Activated T-cell treated with anti-CD3 and anti-CD28 coated beads for 1 hour (primary cell): ENCODE data around the gene GABPB1.

Source experiments
- DNase-seq: peaks from one replicate; pipeline ENCODE4 v3.0.0-alpha.2; 2020; ENCODE audit warnings: low read depth

The GABPB1 gene

GRCh38 chr15:50344006-50344464, 11.0 kb downstream of the GABPB1 start:
- DNase-seq, result no peak

- no peak for DNase-seq
These were observed 13.3 kb downstream of the GABPB1 start for GRCh38 chr15:50341616-50342136.

- DNase-seq, result no peak
These were observed 14.6 kb downstream of the GABPB1 start for GRCh38 chr15:50340416-50340815.

- no peak for DNase-seq
These were observed 15.3 kb downstream of the GABPB1 start for GRCh38 chr15:50339717-50340116.

- no peak for DNase-seq
These were observed 19.7 kb downstream of the GABPB1 start for GRCh38 chr15:50335251-50335650.

GRCh38 chr15:50333229-50333628, 21.8 kb downstream of the GABPB1 start:
- DNase-seq, result no peak

- DNase-seq, result no peak
These were observed 24.1 kb downstream of the GABPB1 start for GRCh38 chr15:50330921-50331320.

- DNase-seq, result no peak
These were observed 26.9 kb downstream of the GABPB1 start for GRCh38 chr15:50328116-50328515.

GRCh38 chr15:50321680-50322210, 33.3 kb downstream of the GABPB1 start:
- no peak for DNase-seq

- no peak for DNase-seq
These were observed 34.5 kb downstream of the GABPB1 start for GRCh38 chr15:50320504-50320903.

GRCh38 chr15:50318697-50319096, 36.3 kb downstream of the GABPB1 start:
- no peak for DNase-seq

- no peak for DNase-seq
These were observed 39.0 kb downstream of the GABPB1 start for GRCh38 chr15:50315814-50316630.

GRCh38 chr15:50312636-50313035, 42.4 kb downstream of the GABPB1 start:
- DNase-seq, result no peak

- no peak for DNase-seq
These were observed 47.2 kb downstream of the GABPB1 start for GRCh38 chr15:50307799-50308198.

GRCh38 chr15:50304836-50305235, 50.2 kb downstream of the GABPB1 start:
- no peak for DNase-seq

- DNase-seq, result no peak
These were observed 52.4 kb downstream of the GABPB1 start for GRCh38 chr15:50302581-50302980.

GRCh38 chr15:50298340-50298739, 56.7 kb downstream of the GABPB1 start:
- DNase-seq, result no peak

- no peak for DNase-seq
These were observed 59.0 kb downstream of the GABPB1 start for GRCh38 chr15:50295966-50296365.

- DNase-seq, result no peak
These were observed 65.2 kb downstream of the GABPB1 start for GRCh38 chr15:50289749-50290148.

GRCh38 chr15:50287324-50288116, 67.5 kb downstream of the GABPB1 start:
- DNase-seq, result no peak

- DNase-seq, result no peak
These were observed 73.6 kb downstream of the GABPB1 start for GRCh38 chr15:50281427-50281826.

- DNase-seq, result no peak
These were observed 74.7 kb downstream of the GABPB1 start for GRCh38 chr15:50280271-50280670.

- no peak for DNase-seq
These were observed 76.5 kb downstream of the GABPB1 start for GRCh38 chr15:50278496-50278895.
